GM12878 (cell line): ENCODE results near the gene SLC3A2. TPM values are rescaled to one million over a fixed set of nuclear protein-coding genes. Genes with fewer than 3 reads are reported as not detected.

ENCODE experiments used
- ATAC-seq: fragments of 200-7000 bp; cut with Tn5 transposase; 3 replicates; pipeline ENCODE4 v1.9.1; 2020; ENCODE audit warnings: mild to moderate bottlenecking, moderate library complexity
- BruUV-seq: library from RNA; stranded (reverse); fragments of 400-500 nt; replicated peaks from 2 replicates; lab custom pipeline; 2021; lab: Mats Ljungman, UMichigan
- CTCF ChIA-PET: fragments of 300-600 bp; sonication (Branson Sonifier 250); formaldehyde crosslinking; extraction: SDS; loops from one replicate; lab custom pipeline; 2021; ENCODE audit warnings: inconsistent platforms; lab: Yijun Ruan, JAX
- POLR2A ChIA-PET: fragments of 350-600 bp; formaldehyde crosslinking; extraction: SDS; loops from one replicate; lab custom pipeline; 2021; ENCODE audit warnings: inconsistent platforms; lab: Charles Lee
- RAD21 ChIA-PET: fragments of 300-600 bp; sonication (Branson Sonifier 250); formaldehyde crosslinking; loops from one replicate; lab custom pipeline; 2023; ENCODE audit warnings: antibody characterized with exemption; ENCODE audit not compliant: unreplicated experiment; lab: Charles Lee
- SMC1A ChIA-PET: fragments of 300-600 bp; sonication (Branson Sonifier 250); formaldehyde crosslinking; loops from one replicate; lab custom pipeline; 2023; ENCODE audit not compliant: unreplicated experiment, uncharacterized antibody; lab: Charles Lee
- DNase-seq: peaks from one replicate; pipeline ENCODE4 v3.0.0-alpha.2; 2011; ENCODE audit warnings: low read depth, low spot score
- FAIRE-seq: peaks from 3 replicates; lab custom pipeline; 2011; peaks lifted over from hg19 to GRCh38; lab: Jason Lieb, UNC
- H2AFZ ChIP-seq: 2 replicates; pipeline ENCODE4 v1.6.0; 2011; ENCODE audit warnings: low read depth, low read length, control low read depth; ENCODE audit not compliant: control insufficient read depth
- H3K27ac ChIP-seq: 2 replicates; pipeline ENCODE4 v1.5.1; 2011; ENCODE audit warnings: control low read depth; ENCODE audit not compliant: control insufficient read depth, insufficient read depth
- H3K27me3 ChIP-seq, 2 experiments: replicated peaks in 1 of 2; 2 replicates each; pipeline versions ENCODE4 v1.6.0 to v1.6.1; 2011; ENCODE audit warnings: low read length in 1 of 2; ENCODE audit not compliant: control insufficient read depth in 2 of 2, insufficient read depth in 2 of 2
- H3K36me3 ChIP-seq, 2 experiments: 2 replicates each; pipeline ENCODE4 v1.5.1; 2011; ENCODE audit warnings: low read length in 1 of 2; ENCODE audit not compliant: control insufficient read depth in 2 of 2, insufficient read depth in 2 of 2
- H3K4me1 ChIP-seq: 2 replicates; pipeline ENCODE4 v1.6.1; 2011; ENCODE audit warnings: mild to moderate bottlenecking, low read length, moderate library complexity, mixed read lengths; ENCODE audit not compliant: control insufficient read depth, insufficient read depth
- H3K4me2 ChIP-seq: 2 replicates; pipeline ENCODE4 v1.6.0; 2011; ENCODE audit warnings: control low read depth; ENCODE audit not compliant: control insufficient read depth, insufficient read depth
- H3K4me3 ChIP-seq: fragments of 200-600 bp; sonication (generic); 2 replicates; pipeline ENCODE4 v1.5.1; 2016
- H3K79me2 ChIP-seq: 2 replicates; pipeline ENCODE4 v1.6.0; 2011; ENCODE audit warnings: low read length; ENCODE audit not compliant: control insufficient read depth, insufficient read depth
- H3K9ac ChIP-seq: 2 replicates; pipeline ENCODE4 v1.8.0; 2011; ENCODE audit warnings: low read length, control low read depth, mixed read lengths; ENCODE audit not compliant: control insufficient read depth, insufficient read depth
- H3K9me3 ChIP-seq: replicated peaks from 3 replicates; pipeline ENCODE4 v1.5.1; 2011; ENCODE audit warnings: mild to moderate bottlenecking, low read length; ENCODE audit not compliant: control insufficient read depth, insufficient read depth
- H4K20me1 ChIP-seq: 2 replicates; pipeline ENCODE4 v1.6.0; 2011; ENCODE audit not compliant: control insufficient read depth, insufficient read depth
- POLR2AphosphoS2 ChIP-seq: IDR thresholded peaks from 2 replicates; pipeline ENCODE4 v1.6.1; 2011; ENCODE audit warnings: low read depth, mild to moderate bottlenecking, low read length, improper control_type of control experiment, moderate library complexity
- SRF ChIP-seq, 2 experiments: IDR thresholded peaks; 2 replicates each; pipeline ENCODE4 v1.6.1; 2011; ENCODE audit warnings: low read depth in 2 of 2, low read length in 2 of 2, mild to moderate bottlenecking in 1 of 2, moderate library complexity in 1 of 2
- TBL1XR1 ChIP-seq: IDR thresholded peaks from 2 replicates; pipeline ENCODE4 v1.6.1; 2012; ENCODE audit warnings: low read depth, low read length, improper control_type of control experiment
- YBX1 ChIP-seq: fragments of 450-650 bp; IDR thresholded peaks from 2 replicates; pipeline ENCODE4 v1.6.1; 2016; ENCODE audit warnings: antibody characterized with exemption
- YY1 ChIP-seq: IDR thresholded peaks from 2 replicates; pipeline ENCODE4 v1.6.1; 2011; ENCODE audit warnings: low read depth, mild to moderate bottlenecking, low read length
- WGBS: methylation state at CpG from one replicate; pipeline ENCODE4 v1.1.6; 2016; ENCODE audit warnings: low lambda C conversion rate; ENCODE audit not compliant: insufficient replicate concordance, insufficient coverage; ENCODE audit errors: missing lambda C conversion rate; 5-methylcytosine and 5-hydroxymethylcytosine counted together
- in situ Hi-C: fragments of 300-500 bp; cut with MboI; formaldehyde crosslinking; loops from 9 replicates; pipeline ENCODE4 v1.14.3; 2018; ENCODE audit warnings: mixed read lengths
- intact Hi-C: fragments of 100-400 bp; cut with micrococcal nuclease; formaldehyde crosslinking; loops from one replicate; pipeline ENCODE4 v1.14.2; 2022; ENCODE audit not compliant: unreplicated experiment
- polyA plus RNA-seq, 11 experiments: library from polyadenylated mRNA; depleted of rRNA in 4 of 11; unstranded in 6 of 11; stranded (reverse) in 5 of 11; fragments of >200 nt; fragmentation: Nextera tagmentation in 4 of 11; fragmentation: Illumina TruSeq in 1 of 11; extraction: Ambion mirVana in 4 of 11; extraction: Trizol in 1 of 11; gene quantifications; 1 replicate in 1 of 11; 2 replicates in 10 of 11; pipeline versions ENCODE4 v1.2.1 to v1.2.3, GENCODE V29; 2011 to 2016; ENCODE audit warnings: inconsistent platforms in 2 of 11, missing spikeins in 2 of 11, low read depth in 1 of 11
- total RNA-seq, 4 experiments: library from RNA; depleted of rRNA in 3 of 4; stranded (reverse); fragments of >200 nt in 3 of 4; fragmentation: Illumina TruSeq in 1 of 4; extraction: Trizol in 1 of 4; gene quantifications; 2 replicates each; pipeline versions ENCODE4 v1.2.1 to v1.2.3, GENCODE V29; 2013 to 2021
- TF ChIP-seq, protein P1 (sequence below): fragments of 450-650 bp; IDR thresholded peaks from 2 replicates; pipeline ENCODE4 v1.6.1; 2017; ENCODE audit warnings: low read depth, mild to moderate bottlenecking, moderate library complexity

SLC3A2 gene
- total and polyA plus RNA-seq, 10 of the 15 experiments (the other 5 are each of a cell fraction or from before 2014, with no cell fraction given): 6.9 to 158 (median 106) TPM

DNA sequence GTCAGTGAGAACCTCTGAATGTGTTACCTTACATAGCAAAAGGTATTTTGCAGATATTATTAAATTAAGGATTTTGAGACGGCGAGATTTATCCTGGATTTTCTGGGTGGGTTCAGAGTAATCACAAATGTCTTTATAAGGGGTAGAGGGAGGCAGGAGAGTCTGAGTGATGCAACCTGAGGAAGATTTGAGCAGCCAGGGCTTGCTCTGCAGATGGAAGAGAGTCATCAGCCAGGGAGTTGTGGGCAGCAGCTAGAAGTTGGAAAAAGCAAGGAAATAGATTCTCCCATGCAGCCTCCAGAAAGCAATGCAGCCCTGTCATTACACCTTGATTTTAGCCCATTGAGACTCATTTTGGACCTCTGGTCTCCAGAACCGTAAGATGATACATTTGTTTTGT is 37.2 kb upstream of the SLC3A2 start:
- BruUV-seq: no TSS peak
- ChIA-PET CTCF (interaction anchor here (0.6 to 1.6 kb wide), 4 partner anchors 8 to 36 kb away, joined by 3 to 6 read pairs (median 4); partner anchors contain the start of gene STX5), SMC1A (interaction anchor here (0.8 to 2.3 kb wide), 3 partner anchors 10 to 20 kb away, joined by 3 to 14 read pairs (median 8); no protein-coding TSS in a partner anchor), POLR2A (interaction anchor here (1.0 to 4.0 kb wide), 4 partner anchors 11 to 38 kb away, joined by 3 to 66 read pairs (median 6); partner anchors contain the start of gene STX5), RAD21 (no interaction called here)
- 84% methylated on average over 3 of the region's 3 CpGs for WGBS
- no peaks in the 10 kb centered on the region for H4K20me1 ChIP-seq
- H3K36me3 ChIP-seq: no peaks in the 10 kb centered on the region
- H3K79me2 ChIP-seq: peaks cover 10% of the 10 kb centered on the region
- TF ChIP-seq POLR2AphosphoS2: no peak
- no peak for TF ChIP-seq YBX1
- TF ChIP-seq SRF (IDR thresholded peaks at IDR 0.05; ENCODE audit: low read depth in 2 of 2, low read length in 2 of 2): no peak
- TF ChIP-seq TBL1XR1: no peak
- TF ChIP-seq YY1: no peak
- TF ChIP-seq, protein P1, sequence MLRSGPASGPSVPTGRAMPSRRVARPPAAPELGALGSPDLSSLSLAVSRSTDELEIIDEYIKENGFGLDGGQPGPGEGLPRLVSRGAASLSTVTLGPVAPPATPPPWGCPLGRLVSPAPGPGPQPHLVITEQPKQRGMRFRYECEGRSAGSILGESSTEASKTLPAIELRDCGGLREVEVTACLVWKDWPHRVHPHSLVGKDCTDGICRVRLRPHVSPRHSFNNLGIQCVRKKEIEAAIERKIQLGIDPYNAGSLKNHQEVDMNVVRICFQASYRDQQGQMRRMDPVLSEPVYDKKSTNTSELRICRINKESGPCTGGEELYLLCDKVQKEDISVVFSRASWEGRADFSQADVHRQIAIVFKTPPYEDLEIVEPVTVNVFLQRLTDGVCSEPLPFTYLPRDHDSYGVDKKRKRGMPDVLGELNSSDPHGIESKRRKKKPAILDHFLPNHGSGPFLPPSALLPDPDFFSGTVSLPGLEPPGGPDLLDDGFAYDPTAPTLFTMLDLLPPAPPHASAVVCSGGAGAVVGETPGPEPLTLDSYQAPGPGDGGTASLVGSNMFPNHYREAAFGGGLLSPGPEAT: no peak
- intact Hi-C loops (no loop called here), in situ Hi-C loops (no loop called here)
- H3K4me1 ChIP-seq: peaks cover 7% of the 10 kb centered on the region
- H3K9ac ChIP-seq: no peak overlapping the region
- H3K27me3 ChIP-seq: no peaks in the 10 kb centered on the region
- no peak overlapping the region for H3K4me3 ChIP-seq
- H3K4me2 ChIP-seq: no peak overlapping the region
- ATAC-seq: no peak
- no peak overlapping the region for H2AFZ ChIP-seq
- no peak for DNase-seq
- no peak overlapping the region for H3K27ac ChIP-seq
- no peak for FAIRE-seq
- no peaks in the 10 kb centered on the region for H3K9me3 ChIP-seq
